Measurements from ENCODE around the gene NFIL3.

NFIL3 gene

GRCh38 chr9:91421971-91422757, 1.5 kb downstream of the NFIL3 start:
- DNase-seq: peak; percentile 60

DNA sequence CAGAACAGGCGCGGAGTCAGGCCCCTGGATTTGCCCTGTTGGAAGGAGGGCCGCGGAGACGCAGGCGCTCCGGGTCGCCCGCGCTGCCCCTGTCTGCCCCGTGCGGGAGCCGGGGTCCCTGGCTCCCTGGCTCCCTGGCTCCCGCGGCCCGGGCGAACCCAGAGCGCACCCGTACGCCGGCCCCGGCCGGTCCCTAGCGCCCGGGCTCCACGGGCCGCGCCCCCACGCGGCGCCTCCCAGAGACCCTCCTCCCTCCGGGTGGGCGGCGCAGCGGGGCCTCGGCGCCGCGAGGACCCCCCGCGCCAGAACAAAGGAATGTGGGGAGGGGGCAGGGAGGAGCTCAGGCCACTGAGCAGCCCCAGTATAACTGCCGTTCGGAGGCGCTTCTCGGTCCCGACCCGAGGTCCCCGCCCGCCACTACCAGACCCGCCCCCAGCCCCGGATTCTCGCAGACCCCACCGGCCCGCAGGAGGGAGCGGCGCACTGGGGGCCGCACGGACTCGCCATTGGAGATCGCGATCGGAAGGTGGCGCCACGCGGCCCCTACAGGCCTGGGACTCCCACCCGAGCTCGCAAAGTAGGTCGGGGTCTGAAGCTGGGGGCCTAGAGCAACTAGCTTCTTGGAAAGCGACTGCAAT, 2.4 kb downstream of the NFIL3 start:
- peak; percentile 81 for DNase-seq

- DNase-seq: peak; percentile 70
Measured at GRCh38 chr9:91420501-91421127, 3.0 kb downstream of the NFIL3 start.

GRCh38 chr9:91419222-91420191, 4.1 kb downstream of the NFIL3 start:
- DNase-seq: no peak

- peak; percentile 36 for DNase-seq
Measured at GRCh38 chr9:91418215-91418610, 5.4 kb downstream of the NFIL3 start.

DNA sequence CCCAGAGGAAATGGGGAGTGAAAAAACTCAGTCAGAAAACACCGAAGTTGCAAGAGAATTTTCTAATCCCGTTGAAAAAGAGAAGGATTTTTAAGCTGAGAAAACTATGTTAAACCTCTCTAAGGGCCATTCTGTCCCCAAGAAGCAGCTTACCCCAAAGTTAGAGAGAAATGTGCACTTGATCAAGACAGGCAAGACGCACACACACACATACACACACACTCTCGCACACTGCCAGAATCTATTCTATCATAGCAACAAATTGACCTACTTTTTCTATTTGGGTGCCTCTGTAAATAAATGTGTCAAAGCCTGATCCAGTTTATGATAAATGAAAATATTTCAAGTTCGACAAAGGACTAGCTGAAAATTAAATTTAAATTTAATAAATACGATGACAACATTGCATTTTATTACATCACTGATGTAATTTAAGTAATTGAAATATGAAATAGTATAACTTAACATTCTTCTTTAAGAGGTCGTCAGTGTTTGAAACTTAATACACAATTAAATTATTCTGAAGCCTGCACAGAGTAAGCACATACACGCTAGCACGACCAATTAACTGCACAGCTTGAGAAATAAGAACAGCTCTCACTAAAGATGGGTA, 5.9 kb downstream of the NFIL3 start:
- DNase-seq: peak; percentile 83

- peak; percentile 22 for DNase-seq
Measured at GRCh38 chr9:91416096-91416712, 7.4 kb downstream of the NFIL3 start.

DNA sequence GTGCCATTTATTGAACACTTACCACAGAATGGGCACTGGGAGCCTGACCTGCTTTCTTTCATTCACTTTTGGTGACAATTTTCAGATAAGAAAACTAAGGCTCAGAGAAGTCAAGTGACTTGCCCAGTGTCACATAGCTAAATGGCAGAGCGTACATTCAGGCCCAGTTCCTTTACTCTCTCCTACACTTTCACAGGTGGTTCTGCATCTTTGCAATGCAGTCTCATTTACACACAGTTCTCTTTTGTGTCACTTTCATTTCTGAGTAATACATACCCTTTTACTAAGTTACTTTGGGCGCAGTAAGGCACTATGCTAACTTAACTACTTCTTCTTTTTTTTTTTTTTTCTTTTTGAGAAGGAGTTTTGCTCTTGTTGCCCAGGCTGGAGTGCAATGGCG, 8.3 kb downstream of the NFIL3 start:
- no peak for DNase-seq

- no peak for DNase-seq
Measured at GRCh38 chr9:91412941-91413340, 10.7 kb downstream of the NFIL3 start.

DNA sequence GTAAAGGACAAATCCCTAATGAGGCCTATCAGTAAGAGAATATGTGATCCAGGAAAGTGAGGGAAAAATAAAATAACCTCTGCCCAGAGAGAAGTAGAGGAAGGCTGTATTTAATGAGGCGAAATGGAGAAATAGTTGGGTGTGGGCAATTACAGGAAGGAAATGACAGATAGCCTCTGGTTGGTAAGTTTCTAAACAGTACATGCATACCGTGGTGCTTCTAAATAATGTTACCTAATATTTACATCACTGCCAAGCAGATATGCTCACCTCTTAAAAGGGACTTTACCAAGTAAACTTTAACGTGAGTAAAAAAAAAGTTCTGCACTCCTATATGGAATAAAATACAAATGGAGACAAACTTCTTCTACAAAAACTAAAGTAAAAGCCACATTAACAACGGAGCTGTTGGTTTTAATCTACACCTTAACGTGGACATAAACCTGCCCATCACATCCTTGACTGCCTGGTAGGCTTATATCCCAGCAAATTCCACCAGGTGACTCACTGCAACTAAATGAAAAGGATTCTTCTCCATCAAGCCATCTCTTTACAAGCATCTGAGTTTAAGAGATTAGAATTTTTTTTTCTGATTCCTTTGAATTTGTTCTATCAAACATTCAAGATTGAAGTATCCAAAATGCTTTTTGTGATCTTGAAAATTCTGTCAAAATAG, 12.4 kb downstream of the NFIL3 start:
- DNase-seq: no peak

DNA sequence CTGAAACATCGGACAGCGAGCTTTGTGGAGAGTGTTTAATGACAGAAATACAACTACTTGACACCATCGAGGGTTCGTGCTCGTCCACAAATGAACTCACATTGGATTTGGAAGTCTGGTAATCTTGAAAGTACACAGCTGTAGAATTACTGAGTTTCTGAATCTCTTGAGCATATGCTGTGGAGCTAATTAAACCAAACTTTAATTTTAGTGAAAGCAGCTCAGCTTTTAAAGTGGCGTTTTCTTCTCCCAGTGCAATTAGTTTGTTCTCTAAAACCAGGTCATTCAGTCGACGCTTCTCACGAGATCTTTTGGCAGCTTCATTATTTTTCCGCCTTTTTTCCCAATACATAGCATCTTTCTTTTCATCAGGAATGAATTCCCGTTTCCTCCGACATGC, 13.5 kb downstream of the NFIL3 start:
- DNase-seq: no peak

DNA sequence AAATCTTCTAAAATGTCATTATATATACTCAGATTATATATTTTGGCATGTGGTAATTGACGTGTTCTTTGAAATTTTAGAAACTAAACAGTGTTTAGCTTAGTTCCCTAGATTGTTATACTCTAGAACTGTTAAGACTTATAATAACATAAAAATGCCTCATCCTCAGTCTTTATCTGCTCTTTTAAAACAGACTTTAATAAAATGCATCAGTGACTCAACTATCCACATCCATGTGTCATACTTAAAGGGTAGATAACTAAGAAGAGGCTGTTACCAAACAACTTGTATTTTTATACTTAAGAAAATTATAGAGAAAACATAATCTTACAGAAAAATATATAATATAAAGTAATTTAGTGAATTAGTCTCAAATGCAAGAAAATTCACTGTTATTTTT, 15.2 kb downstream of the NFIL3 start:
- no peak for DNase-seq

GRCh38 chr9:91407580-91408318, 15.9 kb downstream of the NFIL3 start:
- no peak for DNase-seq

DNA sequence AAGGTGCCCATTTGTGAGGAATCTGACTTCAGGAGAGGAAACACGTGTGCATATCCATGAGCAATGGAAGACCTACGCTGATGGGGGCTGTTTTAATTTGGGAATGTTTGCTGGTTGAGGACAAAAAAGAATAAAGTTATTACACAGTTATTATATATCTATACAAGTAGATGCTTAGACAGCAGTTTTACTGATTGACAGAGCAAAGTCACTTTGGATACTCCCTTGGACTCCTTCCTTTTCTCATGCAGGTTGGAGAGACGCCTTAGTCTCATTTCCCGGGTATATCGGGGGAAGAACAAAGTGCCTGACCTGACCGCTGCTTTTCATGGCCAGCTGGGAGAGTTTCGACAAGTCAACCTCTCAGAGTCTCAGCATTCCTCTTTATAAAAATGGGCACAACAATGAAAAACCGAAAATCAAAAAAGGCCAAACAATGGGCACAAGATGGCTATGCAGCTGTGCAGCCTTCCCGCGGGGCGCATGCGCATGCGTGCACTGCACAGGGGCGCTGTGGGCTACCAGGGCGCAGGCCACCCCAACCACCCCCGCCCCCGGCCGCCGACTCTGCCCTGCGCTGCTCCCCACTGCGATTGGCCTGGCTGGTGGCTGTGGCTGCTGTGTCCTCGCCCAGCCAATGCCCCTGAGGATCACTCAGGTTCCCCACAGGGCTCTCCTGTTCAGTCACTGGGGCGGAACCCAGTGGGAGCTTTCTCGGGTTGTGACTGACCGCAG, 18.1 kb downstream of the NFIL3 start:
- DNase-seq: no peak

GRCh38 chr9:91403665-91404543, 19.7 kb downstream of the NFIL3 start:
- DNase-seq: no peak

DNA sequence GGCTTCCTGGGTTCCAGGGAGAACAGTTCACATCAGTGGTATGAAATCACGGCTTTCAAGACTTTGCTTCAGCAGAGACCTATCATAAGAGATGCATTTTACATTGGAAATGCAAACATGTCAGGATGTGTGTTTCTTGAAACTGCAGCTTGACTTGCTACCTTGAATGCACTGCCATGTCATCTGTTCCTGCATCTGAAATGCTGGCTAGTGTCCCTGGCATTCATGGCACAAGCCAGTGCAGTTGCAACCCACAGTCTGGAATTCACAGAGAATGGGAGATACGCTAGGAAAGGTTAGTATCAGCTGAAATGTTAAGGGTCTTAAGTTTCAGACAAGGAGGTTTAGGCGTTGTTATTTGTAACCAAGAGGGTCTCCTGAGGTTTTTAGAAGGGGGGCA, 24.7 kb downstream of the NFIL3 start:
- DNase-seq: no peak

GRCh38 chr9:91395553-91396471, 27.8 kb downstream of the NFIL3 start:
- no peak for DNase-seq

GRCh38 chr9:91395106-91395552, 28.5 kb downstream of the NFIL3 start:
- no peak for DNase-seq

Measured in retina (tissue), 1 donor.